A549 (cell line): ENCODE data around the gene IL12B. TPM values are rescaled to one million over a fixed set of nuclear protein-coding genes. Genes with fewer than 3 reads are reported as not detected.
A peak's percentile ranks its signal among the peaks of the same experiment; 100 is the strongest.

ENCODE experiments used
- ATAC-seq, 2 experiments: fragments of 200-7000 bp in 1 of 2; fragments of >200 bp in 1 of 2; cut with Nextera tagmentation in 1 of 2; cut with Tn5 transposase in 1 of 2; 3 replicates each; pipeline versions ENCODE4 v1.8.0 to v1.9.1; 2018 to 2020; ENCODE audit warnings: mild to moderate bottlenecking in 1 of 2, moderate library complexity in 1 of 2
- CTCF ChIA-PET: fragments of 300-600 bp; sonication (Branson Sonifier 250); formaldehyde crosslinking; extraction: SDS; loops from one replicate; lab custom pipeline; 2021; ENCODE audit warnings: antibody characterized with exemption, inconsistent platforms; lab: Yijun Ruan, JAX
- POLR2A ChIA-PET: fragments of 350-600 bp; formaldehyde crosslinking; extraction: SDS; loops from one replicate; lab custom pipeline; 2021; ENCODE audit warnings: antibody characterized with exemption, inconsistent platforms; lab: Yijun Ruan, JAX
- DNase-seq, 2 experiments: peaks; one replicate each; pipeline versions ENCODE4 v3.0.0 to v3.0.0-alpha.2; 2011 to 2016; ENCODE audit warnings: low read depth in 1 of 2, low spot score in 1 of 2
- FAIRE-seq: peaks from 2 replicates; lab custom pipeline; 2011; peaks lifted over from hg19 to GRCh38; lab: Jason Lieb, UNC
- H3K27ac ChIP-seq, 2 experiments: fragments of >200 bp; sonication (Bioruptor Twin); formaldehyde crosslinking; 3 replicates each; pipeline ENCODE4 v1.5.1; 2016 to 2017
- H3K4me1 ChIP-seq: fragments of >200 bp; sonication (Bioruptor Twin); formaldehyde crosslinking; 3 replicates; pipeline ENCODE4 v1.6.1; 2016
- H3K4me2 ChIP-seq: fragments of >200 bp; sonication (Bioruptor Twin); formaldehyde crosslinking; 3 replicates; pipeline ENCODE4 v1.6.1; 2016
- H3K4me3 ChIP-seq: fragments of >200 bp; sonication (Bioruptor Twin); formaldehyde crosslinking; 3 replicates; pipeline ENCODE4 v1.5.1; 2016
- H3K9me3 ChIP-seq: fragments of >200 bp; sonication (Bioruptor Twin); formaldehyde crosslinking; 3 replicates; pipeline ENCODE4 v1.6.1; 2016
- CBX8 ChIP-seq: fragments of 200-600 bp; sonication (generic); IDR thresholded peaks from 2 replicates; pipeline ENCODE4 v1.6.1; 2016
- CEBPB ChIP-seq, 2 experiments: fragments of >200 bp in 1 of 2; sonication (Bioruptor Twin) in 1 of 2; formaldehyde crosslinking in 1 of 2; IDR thresholded peaks; 2 replicates each; pipeline ENCODE4 v1.6.1; 2012 to 2016
- EHMT2 ChIP-seq: fragments of 200-600 bp; sonication (generic); IDR thresholded peaks from 2 replicates; pipeline ENCODE4 v1.6.1; 2016; ENCODE audit warnings: antibody characterized with exemption, low read depth, mild to moderate bottlenecking, moderate library complexity
- EP300 ChIP-seq, 2 experiments: fragments of >200 bp; sonication (Bioruptor Twin); formaldehyde crosslinking; IDR thresholded peaks; 2 replicates in 1 of 2; 3 replicates in 1 of 2; pipeline ENCODE4 v1.6.1; 2016 to 2017
- FOSB ChIP-seq: fragments of 250-450 bp; sonication (Bioruptor Pico); IDR thresholded peaks from 2 replicates; pipeline ENCODE4 v1.5.0; 2020; ENCODE audit warnings: mild to moderate bottlenecking, moderate library complexity
- HDAC2 ChIP-seq: fragments of 200-600 bp; sonication (generic); IDR thresholded peaks from 2 replicates; pipeline ENCODE4 v1.6.1; 2016
- HEYL ChIP-seq: fragments of 250-450 bp; sonication (Bioruptor Pico); IDR thresholded peaks from 2 replicates; pipeline ENCODE4 v1.8.0; 2021; ENCODE audit warnings: mild to moderate bottlenecking, moderate library complexity
- HMGXB4 ChIP-seq: fragments of 250-450 bp; sonication (Bioruptor Pico); IDR thresholded peaks from 2 replicates; pipeline ENCODE4 v1.5.0; 2021; ENCODE audit warnings: mild to moderate bottlenecking, moderate library complexity, borderline replicate concordance
- HOXA7 ChIP-seq: fragments of 250-450 bp; sonication (Bioruptor Pico); IDR thresholded peaks from 2 replicates; pipeline ENCODE4 v1.5.0; 2020; ENCODE audit warnings: mild to moderate bottlenecking, moderate library complexity
- HOXB13 ChIP-seq: fragments of 250-450 bp; sonication (Bioruptor Pico); IDR thresholded peaks from 2 replicates; pipeline ENCODE4 v1.5.0; 2020; ENCODE audit warnings: low read depth, mild to moderate bottlenecking, moderate library complexity
- HOXB5 ChIP-seq: fragments of 250-450 bp; sonication (Bioruptor Pico); IDR thresholded peaks from 2 replicates; pipeline ENCODE4 v1.5.0; 2020; ENCODE audit warnings: mild to moderate bottlenecking, moderate library complexity
- JUNB ChIP-seq: fragments of >200 bp; sonication (Bioruptor Twin); formaldehyde crosslinking; IDR thresholded peaks from 2 replicates; pipeline ENCODE4 v1.6.1; 2016
- KDM1A ChIP-seq: fragments of 200-600 bp; sonication (generic); IDR thresholded peaks from 2 replicates; pipeline ENCODE4 v1.6.1; 2016; ENCODE audit warnings: low read depth, mild to moderate bottlenecking
- MAZ ChIP-seq: fragments of 150-350 bp; IDR thresholded peaks from 2 replicates; pipeline ENCODE4 v1.6.1; 2014; ENCODE audit warnings: antibody characterized with exemption, low read depth, low read length, borderline replicate concordance
- POLR2A ChIP-seq: IDR thresholded peaks from 2 replicates; pipeline ENCODE4 v1.6.1; 2012; ENCODE audit warnings: mild to moderate bottlenecking, low read length
- POLR2AphosphoS2 ChIP-seq: conservative IDR thresholded peaks from 2 replicates; pipeline ENCODE4 v1.6.1; 2012; ENCODE audit warnings: low read length, improper control_type of control experiment, inconsistent platforms
- RAD21 ChIP-seq, 2 experiments: fragments of >200 bp in 1 of 2; sonication (Bioruptor Twin) in 1 of 2; formaldehyde crosslinking in 1 of 2; IDR thresholded peaks in 1 of 2; conservative IDR thresholded peaks in 1 of 2; 2 replicates in 1 of 2; 3 replicates in 1 of 2; pipeline ENCODE4 v1.6.1; 2012 to 2018; ENCODE audit warnings: inconsistent platforms in 1 of 2
- REST ChIP-seq: fragments of 200-600 bp; sonication (generic); IDR thresholded peaks from 2 replicates; pipeline ENCODE4 v1.6.1; 2016; ENCODE audit warnings: antibody characterized with exemption, mild to moderate bottlenecking, moderate library complexity
- SMC3 ChIP-seq: fragments of >200 bp; sonication (Bioruptor Twin); formaldehyde crosslinking; IDR thresholded peaks from 3 replicates; pipeline ENCODE4 v1.6.1; 2018; ENCODE audit warnings: inconsistent platforms
- TP53 ChIP-seq: fragments of 250-450 bp; sonication (Bioruptor Pico); IDR thresholded peaks from 2 replicates; pipeline ENCODE4 v1.5.0; 2021; ENCODE audit warnings: mild to moderate bottlenecking, moderate library complexity
- ZFP36 ChIP-seq: fragments of 450-650 bp; IDR thresholded peaks from 2 replicates; pipeline ENCODE4 v1.6.1; 2014; ENCODE audit warnings: borderline replicate concordance; ENCODE audit not compliant: partially characterized antibody
- ZNF302 ChIP-seq: fragments of 250-450 bp; sonication (Bioruptor Pico); IDR thresholded peaks from 2 replicates; pipeline ENCODE4 v1.9.0; 2021; ENCODE audit warnings: inconsistent platforms, mild to moderate bottlenecking, moderate library complexity
- WGBS: methylation state at CpG from one replicate; pipeline ENCODE4 v1.1.6; 2017; ENCODE audit errors: missing lambda C conversion rate; 5-methylcytosine and 5-hydroxymethylcytosine counted together
- polyA plus RNA-seq, 4 experiments: library from polyadenylated mRNA; depleted of rRNA in 3 of 4; stranded (reverse); fragments of >200 nt; fragmentation: RNase III in 1 of 4; extraction: RNeasy Plus Mini Kit Qiagen cat#74134 plus additional on column Dnase treatment in 1 of 4; gene quantifications; 2 replicates in 3 of 4; 3 replicates in 1 of 4; pipeline ENCODE4 v1.2.3, GENCODE V29; 2011 to 2017
- TF ChIP-seq, protein P1 (sequence below): fragments of 450-650 bp; IDR thresholded peaks from 2 replicates; pipeline ENCODE4 v1.6.1; 2014; ENCODE audit warnings: antibody characterized with exemption

The IL12B gene
- polyA plus RNA-seq, 2 of the 4 experiments (the other 2 are of a cell fraction) = 0.08 to 0.09 TPM

DNA sequence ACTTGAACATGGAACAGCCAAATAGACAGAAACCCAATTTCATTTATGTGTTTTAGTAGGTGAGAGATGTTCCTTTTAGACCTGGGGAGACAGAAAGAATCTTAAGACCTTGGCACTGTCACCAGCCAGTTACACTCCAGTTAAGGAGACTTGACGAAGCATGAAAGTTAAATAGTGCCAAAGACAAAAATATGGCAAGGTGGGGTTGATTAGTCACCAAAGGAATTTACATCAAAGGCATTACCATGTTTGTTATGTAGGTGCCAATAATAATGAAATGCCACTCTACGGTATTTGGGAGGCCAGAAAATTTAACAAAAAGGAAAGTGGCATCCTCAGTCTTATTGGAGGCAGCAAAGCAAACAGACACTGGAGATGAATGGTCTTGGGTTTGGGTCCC lies 9.2 kb upstream of the IL12B start:
- Histone ChIP-seq H3K4me3 (no peak overlapping the region), H3K4me2 (peak overlapping the region; percentile 20; the same call in 2 of the 3 replicates), H3K27ac (no peak overlapping the region), H3K4me1 (peaks cover 39% of the 10 kb centered on the region), H3K9me3 (no peaks in the 10 kb centered on the region)
- DNase-seq (no peak), ATAC-seq (no peak), FAIRE-seq (peak; percentile 43)
- ChIA-PET CTCF (interaction anchor here (2.7 kb wide), 1 partner anchor 13 kb away, joined by 8 read pairs; no protein-coding TSS in a partner anchor), POLR2A (no interaction called here)
- 38% methylated on average over 2 of the region's 2 CpGs for WGBS
- TF ChIP-seq EP300 (IDR thresholded peaks at IDR 0.05) (no peak), REST (no peak), TP53 (no peak), CEBPB (IDR thresholded peaks at IDR 0.05) (no peak)

GRCh38 chr5:159338118-159338517 lies 7.8 kb upstream of the IL12B start:
- ATAC-seq (no peak), DNase-seq (no peak), FAIRE-seq (no peak)
- Histone ChIP-seq H3K4me1 (peaks cover 39% of the 10 kb centered on the region), H3K4me2 (no peak overlapping the region), H3K4me3 (no peak overlapping the region), H3K9me3 (no peaks in the 10 kb centered on the region), H3K27ac (peak overlapping the region in 1 of 2 experiments; percentile 18; a peak in 1 of 6 replicates)
- CTCF ChIA-PET = no interaction called here
- POLR2A ChIA-PET = no interaction called here
- no peak for TF ChIP-seq HOXB5 (CRISPR knock-in tag)
- TF ChIP-seq POLR2AphosphoS2 = no peak
- TF ChIP-seq HOXA7 (CRISPR knock-in tag) = no peak
- TF ChIP-seq ZFP36 = no peak
- TF ChIP-seq HMGXB4 (CRISPR knock-in tag) = no peak
- no peak for TF ChIP-seq RAD21 (conservative IDR thresholded peaks at IDR 0.05 in 1 of 2, IDR thresholded peaks at IDR 0.05 in 1 of 2)
- no peak for TF ChIP-seq KDM1A
- TF ChIP-seq EHMT2 = no peak
- no peak for TF ChIP-seq FOSB (CRISPR knock-in tag)
- no peak for TF ChIP-seq HDAC2
- no peak for TF ChIP-seq HEYL (CRISPR knock-in tag)
- no peak for TF ChIP-seq POLR2A
- TF ChIP-seq HOXB13 (CRISPR knock-in tag) = no peak
- no peak for TF ChIP-seq ZNF302 (CRISPR knock-in tag)
- no peak for TF ChIP-seq EP300 (IDR thresholded peaks at IDR 0.05)
- TF ChIP-seq, protein P1, sequence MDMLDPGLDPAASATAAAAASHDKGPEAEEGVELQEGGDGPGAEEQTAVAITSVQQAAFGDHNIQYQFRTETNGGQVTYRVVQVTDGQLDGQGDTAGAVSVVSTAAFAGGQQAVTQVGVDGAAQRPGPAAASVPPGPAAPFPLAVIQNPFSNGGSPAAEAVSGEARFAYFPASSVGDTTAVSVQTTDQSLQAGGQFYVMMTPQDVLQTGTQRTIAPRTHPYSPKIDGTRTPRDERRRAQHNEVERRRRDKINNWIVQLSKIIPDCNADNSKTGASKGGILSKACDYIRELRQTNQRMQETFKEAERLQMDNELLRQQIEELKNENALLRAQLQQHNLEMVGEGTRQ = no peak
- no peak for TF ChIP-seq JUNB
- TF ChIP-seq MAZ = no peak
- TF ChIP-seq SMC3 = no peak
- TF ChIP-seq CBX8 = no peak
